HepG2 (cell line): ENCODE results near the gene LYRM2.

ENCODE experiments used
- CC2D1A ChIP-seq: sonication (generic); formaldehyde crosslinking; IDR thresholded peaks from 2 replicates; pipeline ENCODE4 v1.8.1; 2023; ENCODE audit warnings: mild to moderate bottlenecking, missing genetic modification reagents
- HNRNPUL1 ChIP-seq: fragments of 200-400 bp; formaldehyde crosslinking; IDR thresholded peaks from 2 replicates; pipeline ENCODE4 v1.6.1; 2017; ENCODE audit warnings: low read depth, mild to moderate bottlenecking, low read length, moderate library complexity
- LBX2 ChIP-seq: sonication (generic); formaldehyde crosslinking; IDR thresholded peaks from 2 replicates; pipeline ENCODE4 v1.5.0; 2020; ENCODE audit warnings: missing genetic modification reagents, mild to moderate bottlenecking, borderline replicate concordance
- MYNN ChIP-seq: sonication (generic); formaldehyde crosslinking; IDR thresholded peaks from 2 replicates; pipeline ENCODE4 v1.4.0; 2020; ENCODE audit warnings: mild to moderate bottlenecking, low read depth, missing genetic modification reagents
- PHF8 ChIP-seq: sonication (generic); formaldehyde crosslinking; IDR thresholded peaks from 2 replicates; pipeline ENCODE4 v1.5.0; 2020; ENCODE audit warnings: missing genetic modification reagents
- SETDB1 ChIP-seq: sonication (generic); formaldehyde crosslinking; IDR thresholded peaks from 2 replicates; pipeline ENCODE4 v1.5.1; 2020; ENCODE audit warnings: missing genetic modification reagents, mild to moderate bottlenecking, borderline replicate concordance
- SRSF9 ChIP-seq: fragments of 200-400 bp; formaldehyde crosslinking; IDR thresholded peaks from 2 replicates; pipeline ENCODE4 v1.6.1; 2018; ENCODE audit warnings: borderline replicate concordance, mild to moderate bottlenecking, low read depth, low read length; ENCODE audit not compliant: insufficient read depth, poor library complexity, severe bottlenecking
- ZNF3 ChIP-seq: IDR thresholded peaks from 2 replicates; pipeline ENCODE4 v1.7.0; 2017; ENCODE audit warnings: inconsistent platforms
- ZNF792 ChIP-seq: IDR thresholded peaks from 2 replicates; pipeline ENCODE4 v1.6.1; 2016

GRCh38 chr6:89662659-89663223 lies 24.2 kb upstream of the LYRM2 start:
- TF ChIP-seq MYNN (CRISPR knock-in tag) (no peak), ZNF792 (CRISPR knock-in tag) (no peak), SRSF9 (no peak), HNRNPUL1 (no peak), CC2D1A (CRISPR knock-in tag) (no peak), ZNF3 (CRISPR knock-in tag) (no peak), PHF8 (CRISPR knock-in tag) (no peak), LBX2 (CRISPR knock-in tag) (no peak), SETDB1 (CRISPR knock-in tag) (no peak)
